ENCODE data around the gene TEN1.

Gene TEN1

DNA sequence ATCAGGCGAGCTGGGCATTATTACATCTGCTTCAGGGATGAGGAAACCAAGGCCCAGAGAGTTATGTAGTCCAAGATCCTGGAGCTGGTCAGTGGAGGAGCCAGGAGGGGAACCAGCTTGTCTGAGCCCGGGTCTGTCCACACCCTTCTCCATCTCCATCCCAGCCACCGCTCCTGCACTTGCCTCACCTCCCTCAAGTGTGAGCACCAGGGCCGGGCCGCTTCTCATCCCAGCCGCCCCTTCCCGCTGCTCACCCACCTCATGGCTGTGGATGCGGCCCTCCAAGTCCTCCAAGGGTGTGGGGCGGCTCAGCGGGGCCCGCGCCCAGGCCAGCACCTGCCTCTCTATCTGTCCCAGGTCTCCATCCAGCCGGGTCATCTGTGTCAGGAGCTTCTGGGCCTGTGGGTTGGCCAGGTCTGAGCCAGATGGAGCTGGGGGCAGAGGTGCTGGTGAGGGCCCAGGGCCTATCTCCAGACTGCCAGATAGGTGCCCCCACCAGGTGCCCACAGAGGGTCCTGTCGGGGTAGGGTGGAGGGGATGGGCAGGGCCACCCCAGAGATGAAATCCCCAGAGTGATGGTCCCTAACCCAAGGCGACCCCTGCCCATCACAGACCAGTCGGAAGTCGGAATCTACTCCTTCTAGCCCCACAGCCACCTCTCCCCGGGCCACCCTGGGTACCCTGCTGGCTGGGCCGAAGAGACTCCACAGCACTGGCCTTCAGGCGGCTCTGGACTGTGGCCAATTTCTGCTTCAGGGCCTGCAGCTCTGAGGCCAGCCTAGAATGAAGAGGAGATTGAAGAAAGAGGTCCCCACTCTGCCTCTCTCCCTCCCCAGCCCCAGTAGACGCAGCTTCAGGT is 38.7 kb downstream of the TEN1 start:
- Histone ChIP-seq H3K36me3 (replicated peaks in 1 of 2; ENCODE audit: control insufficient read depth in 2 of 2, insufficient read depth in 2 of 2, low read length in 2 of 2) (no peaks in the 10 kb centered on the region), H4K91ac (ENCODE audit: low read depth, low read length, poor library complexity) (no peak overlapping the region), H3K27ac (replicated peaks; ENCODE audit: low read length) (no peak overlapping the region), H3K14ac (ENCODE audit: low read length) (peak overlapping the region; percentile 56), H2AFZ (ENCODE audit: low read length) (no peak overlapping the region), H3K23ac (ENCODE audit: low read depth, low read length, poor library complexity) (no peak overlapping the region), H3K18ac (ENCODE audit: low read length) (peak overlapping the region; percentile 17), H3K9ac (ENCODE audit: low read depth, low read length, poor library complexity) (peak overlapping the region; percentile 44), H3K4me2 (ENCODE audit: insufficient read depth, low read length, poor library complexity, severe bottlenecking) (no peak overlapping the region), H2BK120ac (ENCODE audit: low read depth, low read length) (no peak overlapping the region), H3K4me3 (ENCODE audit: low read length in 2 of 2) (no peak overlapping the region), H3K27me3 (ENCODE audit: control insufficient read depth in 3 of 3, insufficient read depth in 3 of 3, low read depth in 1 of 3, low read length in 3 of 3) (peaks cover 0 to 46% (median 0%) of the 10 kb centered on the region in 3 experiments), H3K79me1 (ENCODE audit: low read depth, low read length) (peaks cover 2% of the 10 kb centered on the region), H4K8ac (ENCODE audit: low read depth, low read length) (no peak overlapping the region), H2BK5ac (ENCODE audit: low read length) (no peak overlapping the region), H3K4me1 (ENCODE audit: control insufficient read depth in 2 of 2, insufficient read depth in 1 of 2, low read depth in 1 of 2, low read length in 2 of 2) (peaks cover 2 to 7% of the 10 kb centered on the region in 2 donors), H3K4ac (ENCODE audit: low read length) (peak overlapping the region; percentile 84), H2BK12ac (ENCODE audit: low read length) (no peak overlapping the region), H2BK15ac (ENCODE audit: low read length) (no peak overlapping the region), H3K9me3 (replicated peaks in 1 of 2; ENCODE audit: control insufficient read depth in 2 of 2, insufficient read depth in 1 of 2, low read depth in 1 of 2, low read length in 2 of 2) (no peaks in the 10 kb centered on the region), H2AK5ac (ENCODE audit: low read depth, low read length) (peak overlapping the region; percentile 61)
- no CpG with 5 or more reads among the region's 21 CpGs for WGBS, 2 donors (ENCODE audit: extremely low coverage in 2 of 2, insufficient read length in 2 of 2, insufficient replicate concordance in 1 of 2)
- DNase-seq (ENCODE audit: low spot score) = no peak

DNA sequence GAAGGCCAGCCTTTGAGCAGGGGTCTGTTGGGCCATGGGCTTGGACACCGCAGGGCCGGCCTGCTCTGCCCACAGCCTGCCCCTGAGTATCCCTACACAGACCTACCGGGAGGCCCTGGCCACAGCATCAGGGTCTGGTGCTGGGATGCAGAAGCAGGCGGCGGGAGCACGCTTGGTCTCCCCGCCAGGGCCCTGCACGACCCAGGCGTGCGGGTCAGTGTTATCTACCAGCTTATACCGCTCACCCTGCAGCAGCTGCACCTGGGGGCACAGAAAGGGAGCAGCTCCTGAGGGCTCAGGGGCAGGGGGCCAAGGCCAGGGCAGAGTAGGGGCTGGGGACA is 39.3 kb downstream of the TEN1 start:
- H3K4ac ChIP-seq (ENCODE audit: low read length) = peak overlapping the region; percentile 84
- peak overlapping the region; percentile 57 for H3K18ac ChIP-seq (ENCODE audit: low read length)
- H2BK15ac ChIP-seq (ENCODE audit: low read length) = no peak overlapping the region
- H2BK120ac ChIP-seq (ENCODE audit: low read depth, low read length) = no peak overlapping the region
- no peak overlapping the region for H3K23ac ChIP-seq (ENCODE audit: low read depth, low read length, poor library complexity)
- peaks cover 2% of the 10 kb centered on the region for H3K79me1 ChIP-seq (ENCODE audit: low read depth, low read length)
- DNase-seq (ENCODE audit: low spot score) = no peak
- H3K27ac ChIP-seq (replicated peaks; ENCODE audit: low read length) = no peak overlapping the region
- H2BK5ac ChIP-seq (ENCODE audit: low read length) = no peak overlapping the region
- no peaks in the 10 kb centered on the region for H3K36me3 ChIP-seq (replicated peaks in 1 of 2; ENCODE audit: control insufficient read depth in 2 of 2, insufficient read depth in 2 of 2, low read length in 2 of 2)
- H2AFZ ChIP-seq (ENCODE audit: low read length) = no peak overlapping the region
- no peak overlapping the region for H4K91ac ChIP-seq (ENCODE audit: low read depth, low read length, poor library complexity)
- H3K9ac ChIP-seq (ENCODE audit: low read depth, low read length, poor library complexity) = peak overlapping the region; percentile 44
- no peaks in the 10 kb centered on the region for H3K9me3 ChIP-seq (replicated peaks in 1 of 2; ENCODE audit: control insufficient read depth in 2 of 2, insufficient read depth in 1 of 2, low read depth in 1 of 2, low read length in 2 of 2)
- peaks cover 2 to 7% of the 10 kb centered on the region in 2 donors for H3K4me1 ChIP-seq (ENCODE audit: control insufficient read depth in 2 of 2, insufficient read depth in 1 of 2, low read depth in 1 of 2, low read length in 2 of 2)
- H3K4me2 ChIP-seq (ENCODE audit: insufficient read depth, low read length, poor library complexity, severe bottlenecking) = no peak overlapping the region
- peak overlapping the region; percentile 8 for H3K14ac ChIP-seq (ENCODE audit: low read length)
- peaks cover 0 to 52% (median 0%) of the 10 kb centered on the region in 3 experiments for H3K27me3 ChIP-seq (ENCODE audit: control insufficient read depth in 3 of 3, insufficient read depth in 3 of 3, low read depth in 1 of 3, low read length in 3 of 3)
- no peak overlapping the region for H2BK12ac ChIP-seq (ENCODE audit: low read length)
- no peak overlapping the region for H2AK5ac ChIP-seq (ENCODE audit: low read depth, low read length)
- no peak overlapping the region for H4K8ac ChIP-seq (ENCODE audit: low read depth, low read length)
- WGBS, 2 donors (ENCODE audit: extremely low coverage in 2 of 2, insufficient read length in 2 of 2, insufficient replicate concordance in 1 of 2) = no CpG with 5 or more reads among the region's 11 CpGs
- no peak overlapping the region for H3K4me3 ChIP-seq (ENCODE audit: low read length in 2 of 2)

GRCh38 chr17:76018801-76019200 is 39.8 kb downstream of the TEN1 start:
- no peaks in the 10 kb centered on the region for H3K36me3 ChIP-seq (replicated peaks in 1 of 2; ENCODE audit: control insufficient read depth in 2 of 2, insufficient read depth in 2 of 2, low read length in 2 of 2)
- H3K27me3 ChIP-seq (ENCODE audit: control insufficient read depth in 3 of 3, insufficient read depth in 3 of 3, low read depth in 1 of 3, low read length in 3 of 3) = peaks cover 0 to 56% (median 0%) of the 10 kb centered on the region in 3 experiments
- H2AK5ac ChIP-seq (ENCODE audit: low read depth, low read length) = no peak overlapping the region
- no peak overlapping the region for H2BK5ac ChIP-seq (ENCODE audit: low read length)
- no peak overlapping the region for H2BK12ac ChIP-seq (ENCODE audit: low read length)
- H3K4me1 ChIP-seq (ENCODE audit: control insufficient read depth in 2 of 2, insufficient read depth in 1 of 2, low read depth in 1 of 2, low read length in 2 of 2) = peaks cover 2 to 3% of the 10 kb centered on the region in 2 donors
- H4K91ac ChIP-seq (ENCODE audit: low read depth, low read length, poor library complexity) = no peak overlapping the region
- H3K27ac ChIP-seq (replicated peaks; ENCODE audit: low read length) = no peak overlapping the region
- no peak overlapping the region for H3K23ac ChIP-seq (ENCODE audit: low read depth, low read length, poor library complexity)
- no peak overlapping the region for H4K8ac ChIP-seq (ENCODE audit: low read depth, low read length)
- no peak overlapping the region for H2AFZ ChIP-seq (ENCODE audit: low read length)
- H3K79me1 ChIP-seq (ENCODE audit: low read depth, low read length) = peaks cover 2% of the 10 kb centered on the region
- H3K18ac ChIP-seq (ENCODE audit: low read length) = no peak overlapping the region
- no peak overlapping the region for H3K4me2 ChIP-seq (ENCODE audit: insufficient read depth, low read length, poor library complexity, severe bottlenecking)
- peak overlapping the region; percentile 17 for H2BK15ac ChIP-seq (ENCODE audit: low read length)
- no peak overlapping the region for H3K14ac ChIP-seq (ENCODE audit: low read length)
- H2BK120ac ChIP-seq (ENCODE audit: low read depth, low read length) = no peak overlapping the region
- no peak overlapping the region for H3K4ac ChIP-seq (ENCODE audit: low read length)
- no CpG with 5 or more reads among the region's 13 CpGs for WGBS, 2 donors (ENCODE audit: extremely low coverage in 2 of 2, insufficient read length in 2 of 2, insufficient replicate concordance in 1 of 2)
- no peak overlapping the region for H3K9ac ChIP-seq (ENCODE audit: low read depth, low read length, poor library complexity)
- no peak for DNase-seq (ENCODE audit: low spot score)
- no peaks in the 10 kb centered on the region for H3K9me3 ChIP-seq (replicated peaks in 1 of 2; ENCODE audit: control insufficient read depth in 2 of 2, insufficient read depth in 1 of 2, low read depth in 1 of 2, low read length in 2 of 2)
- no peak overlapping the region for H3K4me3 ChIP-seq (ENCODE audit: low read length in 2 of 2)

- Histone ChIP-seq H4K8ac (ENCODE audit: low read depth, low read length) (no peak overlapping the region), H2AK5ac (ENCODE audit: low read depth, low read length) (no peak overlapping the region), H3K4me2 (ENCODE audit: insufficient read depth, low read length, poor library complexity, severe bottlenecking) (no peak overlapping the region), H3K27ac (replicated peaks; ENCODE audit: low read length) (no peak overlapping the region), H2BK5ac (ENCODE audit: low read length) (no peak overlapping the region), H2AFZ (ENCODE audit: low read length) (no peak overlapping the region), H3K23ac (ENCODE audit: low read depth, low read length, poor library complexity) (no peak overlapping the region), H2BK120ac (ENCODE audit: low read depth, low read length) (no peak overlapping the region), H3K79me1 (ENCODE audit: low read depth, low read length) (peaks cover 2% of the 10 kb centered on the region), H3K36me3 (replicated peaks in 1 of 2; ENCODE audit: control insufficient read depth in 2 of 2, insufficient read depth in 2 of 2, low read length in 2 of 2) (no peaks in the 10 kb centered on the region), H2BK12ac (ENCODE audit: low read length) (no peak overlapping the region), H3K4me1 (ENCODE audit: control insufficient read depth in 2 of 2, insufficient read depth in 1 of 2, low read depth in 1 of 2, low read length in 2 of 2) (no peaks in the 10 kb centered on the region), H4K91ac (ENCODE audit: low read depth, low read length, poor library complexity) (no peak overlapping the region), H3K9me3 (replicated peaks in 1 of 2; ENCODE audit: control insufficient read depth in 2 of 2, insufficient read depth in 1 of 2, low read depth in 1 of 2, low read length in 2 of 2) (no peaks in the 10 kb centered on the region), H3K14ac (ENCODE audit: low read length) (no peak overlapping the region), H3K4ac (ENCODE audit: low read length) (no peak overlapping the region), H3K9ac (ENCODE audit: low read depth, low read length, poor library complexity) (no peak overlapping the region), H3K27me3 (ENCODE audit: control insufficient read depth in 3 of 3, insufficient read depth in 3 of 3, low read depth in 1 of 3, low read length in 3 of 3) (peaks cover 0 to 53% (median 0%) of the 10 kb centered on the region in 3 experiments), H3K18ac (ENCODE audit: low read length) (no peak overlapping the region), H3K4me3 (ENCODE audit: low read length in 2 of 2) (no peak overlapping the region), H2BK15ac (ENCODE audit: low read length) (no peak overlapping the region)
- no peak for DNase-seq (ENCODE audit: low spot score)
- 100% methylated on average over 1 of the region's 6 CpGs; no CpG with 5 or more reads in 1 of the 2 donors for WGBS, 2 donors (ENCODE audit: extremely low coverage in 2 of 2, insufficient read length in 2 of 2, insufficient replicate concordance in 1 of 2)
Observed at GRCh38 chr17:76019833-76020467, 40.9 kb downstream of the TEN1 start.
